ENCODE results near the gene AP2A1.

AP2A1 gene

DNA sequence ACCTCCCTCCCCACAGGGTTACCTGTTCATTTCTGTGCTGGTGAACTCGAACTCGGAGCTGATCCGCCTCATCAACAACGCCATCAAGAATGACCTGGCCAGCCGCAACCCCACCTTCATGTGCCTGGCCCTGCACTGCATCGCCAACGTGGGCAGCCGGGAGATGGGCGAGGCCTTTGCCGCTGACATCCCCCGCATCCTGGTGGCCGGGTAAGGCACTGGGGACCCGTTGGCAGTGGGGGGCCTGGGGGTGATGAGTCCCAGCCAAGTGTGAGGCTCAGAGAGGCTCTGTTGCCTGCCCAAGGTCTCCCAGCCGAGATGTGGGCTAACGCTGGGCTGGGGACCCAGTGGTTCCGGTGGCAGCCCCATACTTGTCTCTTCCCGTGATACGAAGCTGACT is 15.7 kb downstream of the AP2A1 start:
- H3K9ac ChIP-seq (ENCODE audit: low read length), result no peak overlapping the region
- H3K4me2 ChIP-seq (ENCODE audit: low read depth, low read length, poor library complexity, severe bottlenecking), result no peak overlapping the region
- H3K27ac ChIP-seq (ENCODE audit: low read depth, low read length), result no peak overlapping the region
- TF ChIP-seq, protein P1, sequence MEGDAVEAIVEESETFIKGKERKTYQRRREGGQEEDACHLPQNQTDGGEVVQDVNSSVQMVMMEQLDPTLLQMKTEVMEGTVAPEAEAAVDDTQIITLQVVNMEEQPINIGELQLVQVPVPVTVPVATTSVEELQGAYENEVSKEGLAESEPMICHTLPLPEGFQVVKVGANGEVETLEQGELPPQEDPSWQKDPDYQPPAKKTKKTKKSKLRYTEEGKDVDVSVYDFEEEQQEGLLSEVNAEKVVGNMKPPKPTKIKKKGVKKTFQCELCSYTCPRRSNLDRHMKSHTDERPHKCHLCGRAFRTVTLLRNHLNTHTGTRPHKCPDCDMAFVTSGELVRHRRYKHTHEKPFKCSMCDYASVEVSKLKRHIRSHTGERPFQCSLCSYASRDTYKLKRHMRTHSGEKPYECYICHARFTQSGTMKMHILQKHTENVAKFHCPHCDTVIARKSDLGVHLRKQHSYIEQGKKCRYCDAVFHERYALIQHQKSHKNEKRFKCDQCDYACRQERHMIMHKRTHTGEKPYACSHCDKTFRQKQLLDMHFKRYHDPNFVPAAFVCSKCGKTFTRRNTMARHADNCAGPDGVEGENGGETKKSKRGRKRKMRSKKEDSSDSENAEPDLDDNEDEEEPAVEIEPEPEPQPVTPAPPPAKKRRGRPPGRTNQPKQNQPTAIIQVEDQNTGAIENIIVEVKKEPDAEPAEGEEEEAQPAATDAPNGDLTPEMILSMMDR (IDR thresholded peaks at IDR 0.05; ENCODE audit: insufficient read depth, low read length, poor library complexity, severe bottlenecking), result no peak
- no peak for TF ChIP-seq EZH2phosphoT487 (conservative IDR thresholded peaks at IDR 0.05; ENCODE audit: low read length)
- H3K36me3 ChIP-seq (ENCODE audit: low read length), result no peaks in the 10 kb centered on the region
- H2AFZ ChIP-seq (ENCODE audit: low read depth, low read length, severe bottlenecking), result no peak overlapping the region
- H3F3A ChIP-seq (ENCODE audit: insufficient read depth), result 0 out of 2 replicates have a peak, but pooled peaks cover 4% of the 10 kb centered on the region
- no peaks in the 10 kb centered on the region for H3K9me3 ChIP-seq (ENCODE audit: insufficient read depth, low read length)
- H4K20me1 ChIP-seq (ENCODE audit: low read depth, low read length), result no peaks in the 10 kb centered on the region
- 0 out of 2 replicates have a peak, but pooled peaks cover 6% of the 10 kb centered on the region for H3K79me2 ChIP-seq (ENCODE audit: insufficient read depth, low read length)
- no peaks in the 10 kb centered on the region for H3K9me2 ChIP-seq (replicated peaks; ENCODE audit: insufficient read depth, low read length)
- H3K4me3 ChIP-seq (ENCODE audit: insufficient read depth, low read length, poor library complexity, severe bottlenecking), result no peak overlapping the region
- no peaks in the 10 kb centered on the region for H3K27me3 ChIP-seq (ENCODE audit: low read length)

DNA sequence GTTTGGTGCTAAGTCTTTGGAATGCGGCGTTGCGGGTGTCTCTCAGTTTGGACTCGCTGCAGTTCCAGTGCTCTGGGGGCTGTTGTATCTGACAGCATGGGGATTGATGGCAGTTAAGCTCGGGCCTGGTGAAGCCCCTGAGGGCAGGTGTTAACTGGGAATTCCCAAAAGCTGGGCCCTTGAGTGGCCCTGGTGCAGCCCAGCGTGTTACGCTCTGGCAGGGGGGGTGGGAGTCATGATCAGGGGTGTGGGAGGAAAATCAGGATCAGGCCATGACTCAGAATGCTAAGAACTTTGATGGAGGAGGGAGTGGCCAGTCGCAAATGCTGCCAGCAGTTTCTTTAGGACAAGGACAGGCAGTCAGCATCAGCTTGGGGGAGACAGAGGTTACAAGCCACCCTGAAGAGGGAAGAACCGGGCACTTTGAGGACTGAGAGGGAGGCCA is 19.6 kb downstream of the AP2A1 start:
- Histone ChIP-seq H4K20me1 (ENCODE audit: low read depth, low read length) (no peaks in the 10 kb centered on the region), H3K36me3 (ENCODE audit: low read length) (no peaks in the 10 kb centered on the region), H3K4me3 (ENCODE audit: insufficient read depth, low read length, poor library complexity, severe bottlenecking) (no peak overlapping the region), H3K27ac (ENCODE audit: low read depth, low read length) (no peak overlapping the region), H3K27me3 (ENCODE audit: low read length) (no peaks in the 10 kb centered on the region), H3K79me2 (ENCODE audit: insufficient read depth, low read length) (no peaks in the 10 kb centered on the region), H2AFZ (ENCODE audit: low read depth, low read length, severe bottlenecking) (no peak overlapping the region), H3K9me3 (ENCODE audit: insufficient read depth, low read length) (no peaks in the 10 kb centered on the region), H3K9ac (ENCODE audit: low read length) (no peak overlapping the region), H3F3A (ENCODE audit: insufficient read depth) (no peaks in the 10 kb centered on the region), H3K9me2 (replicated peaks; ENCODE audit: insufficient read depth, low read length) (no peaks in the 10 kb centered on the region), H3K4me2 (ENCODE audit: low read depth, low read length, poor library complexity, severe bottlenecking) (no peak overlapping the region)
- no peak for TF ChIP-seq EZH2phosphoT487 (conservative IDR thresholded peaks at IDR 0.05; ENCODE audit: low read length)
- TF ChIP-seq, protein P1 (IDR thresholded peaks at IDR 0.05; ENCODE audit: insufficient read depth, low read length, poor library complexity, severe bottlenecking), result no peak

DNA sequence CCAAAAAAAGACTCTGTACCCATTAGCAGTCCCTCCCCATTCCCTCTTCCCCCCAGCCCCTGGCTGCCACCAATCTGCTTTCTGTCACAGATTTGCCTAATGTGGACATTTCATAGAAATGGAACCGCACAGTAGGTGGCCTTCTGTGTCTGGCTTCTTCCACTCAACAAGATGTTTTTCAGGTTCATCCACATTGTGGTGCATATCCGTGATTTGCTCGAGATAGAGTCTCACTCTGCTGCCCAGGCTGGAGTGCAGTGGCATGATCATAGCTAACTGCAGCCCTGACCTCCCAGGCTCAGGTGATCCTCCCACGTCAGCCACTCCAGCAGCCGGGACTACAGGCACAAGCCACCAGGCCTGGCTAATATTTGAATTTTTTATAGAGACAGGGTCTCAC is 20.9 kb downstream of the AP2A1 start:
- H3K27ac ChIP-seq (ENCODE audit: low read depth, low read length), result no peak overlapping the region

More for the DNA sequence above, 20.9 kb downstream of the AP2A1 start:
- Histone ChIP-seq H3F3A (ENCODE audit: insufficient read depth) (no peaks in the 10 kb centered on the region), H3K36me3 (ENCODE audit: low read length) (no peaks in the 10 kb centered on the region), H4K20me1 (ENCODE audit: low read depth, low read length) (no peaks in the 10 kb centered on the region), H3K9me3 (ENCODE audit: insufficient read depth, low read length) (no peaks in the 10 kb centered on the region), H3K9ac (ENCODE audit: low read length) (no peak overlapping the region), H3K4me2 (ENCODE audit: low read depth, low read length, poor library complexity, severe bottlenecking) (no peak overlapping the region), H3K27me3 (ENCODE audit: low read length) (no peaks in the 10 kb centered on the region), H3K79me2 (ENCODE audit: insufficient read depth, low read length) (no peaks in the 10 kb centered on the region), H3K4me3 (ENCODE audit: insufficient read depth, low read length, poor library complexity, severe bottlenecking) (no peak overlapping the region), H2AFZ (ENCODE audit: low read depth, low read length, severe bottlenecking) (no peak overlapping the region), H3K9me2 (replicated peaks; ENCODE audit: insufficient read depth, low read length) (no peaks in the 10 kb centered on the region)
- TF ChIP-seq EZH2phosphoT487 (conservative IDR thresholded peaks at IDR 0.05; ENCODE audit: low read length), result no peak
- TF ChIP-seq, protein P1 (IDR thresholded peaks at IDR 0.05; ENCODE audit: insufficient read depth, low read length, poor library complexity, severe bottlenecking), result no peak

Measured in SU-DHL-6 (cell line).